Islet precursor cell (in vitro differentiated cells): Measurements from ENCODE around the gene QSOX2.
"Not testable (repeated sequence)": the region's sequence is repeated elsewhere in the genome, so short reads cannot be mapped to it uniquely, and the experiment has no call there.

Experiments used
- DNase-seq: peaks from one replicate; pipeline ENCODE4 v3.0.0-alpha.2; 2018

Gene QSOX2

GRCh38 chr9:136250676-136251075 lies 5.1 kb upstream of the QSOX2 start:
- DNase-seq, result no peak

GRCh38 chr9:136249877-136250559 lies 4.4 kb upstream of the QSOX2 start:
- DNase-seq, result no peak

GRCh38 chr9:136248951-136249876 lies 3.6 kb upstream of the QSOX2 start:
- no peak for DNase-seq

- DNase-seq, result no peak
These were observed 2.5 kb upstream of the QSOX2 start for GRCh38 chr9:136247947-136248637.

GRCh38 chr9:136247551-136247916 lies 1.9 kb upstream of the QSOX2 start:
- DNase-seq, result no peak

- DNase-seq, result no peak
These were observed 1.4 kb upstream of the QSOX2 start for GRCh38 chr9:136246849-136247550.

- DNase-seq, result no peak
These were observed 718 bp downstream of the QSOX2 start for GRCh38 chr9:136244969-136245218.

- no peak for DNase-seq
These were observed 1.3 kb downstream of the QSOX2 start for GRCh38 chr9:136244122-136244968.

- DNase-seq, result no peak
These were observed 2.0 kb downstream of the QSOX2 start for GRCh38 chr9:136243631-136244030.

- DNase-seq, result no peak
These were observed 2.6 kb downstream of the QSOX2 start for GRCh38 chr9:136242918-136243525.

- DNase-seq, result no peak
These were observed 3.4 kb downstream of the QSOX2 start for GRCh38 chr9:136242248-136242647.

GRCh38 chr9:136241542-136241941 lies 4.1 kb downstream of the QSOX2 start:
- no peak for DNase-seq

GRCh38 chr9:136240941-136241340 lies 4.7 kb downstream of the QSOX2 start:
- DNase-seq, result no peak

GRCh38 chr9:136239983-136240330 lies 5.7 kb downstream of the QSOX2 start:
- no peak for DNase-seq

GRCh38 chr9:136239135-136239982 lies 6.3 kb downstream of the QSOX2 start:
- DNase-seq, result no peak

- DNase-seq, result no peak
These were observed 7.3 kb downstream of the QSOX2 start for GRCh38 chr9:136238342-136238732.

- no peak for DNase-seq
These were observed 7.9 kb downstream of the QSOX2 start for GRCh38 chr9:136237486-136238341.

- DNase-seq, result not testable (repeated sequence)
These were observed 8.9 kb downstream of the QSOX2 start for GRCh38 chr9:136236471-136237410.
